Keratinocyte (primary cell): ENCODE measurements around the gene RASGRP3. TPM values are rescaled to one million over a fixed set of nuclear protein-coding genes. Genes with fewer than 3 reads are reported as not detected.

ENCODE experiments used
- DNase-seq: peaks from one replicate; pipeline ENCODE4 v3.0.0-alpha.2; 2011; ENCODE audit warnings: low read depth, missing footprints, low spot score
- FAIRE-seq: peaks from 2 replicates; lab custom pipeline; 2011; peaks lifted over from hg19 to GRCh38; lab: Jason Lieb, UNC
- H2AFZ ChIP-seq: 2 replicates; pipeline ENCODE4 v1.6.0; 2012; ENCODE audit warnings: low read length, control low read depth, inconsistent platforms; ENCODE audit not compliant: control insufficient read depth
- H3K27ac ChIP-seq: 2 replicates; pipeline ENCODE4 v1.5.1; 2011; ENCODE audit warnings: low read length; ENCODE audit not compliant: control insufficient read depth, insufficient read depth
- H3K27me3 ChIP-seq: 3 replicates; pipeline ENCODE4 v1.6.0; 2011; ENCODE audit warnings: low read length; ENCODE audit not compliant: control insufficient read depth, insufficient read depth; ENCODE audit errors: extremely low read depth
- H3K36me3 ChIP-seq, 2 experiments: 2 replicates in 1 of 2; 3 replicates in 1 of 2; pipeline ENCODE4 v1.5.1; 2011; ENCODE audit warnings: low read length in 2 of 2, mild to moderate bottlenecking in 1 of 2; ENCODE audit not compliant: control insufficient read depth in 2 of 2, insufficient read depth in 2 of 2; ENCODE audit errors: extremely low read depth in 1 of 2
- H3K4me1 ChIP-seq: 3 replicates; pipeline ENCODE4 v1.5.1; 2011; ENCODE audit warnings: low read length; ENCODE audit not compliant: control insufficient read depth, insufficient read depth; ENCODE audit errors: extremely low read depth
- H3K4me2 ChIP-seq: 3 replicates; pipeline ENCODE4 v1.6.0; 2011; ENCODE audit warnings: low read depth, low read length; ENCODE audit not compliant: control insufficient read depth, insufficient read depth; ENCODE audit errors: extremely low read depth
- H3K4me3 ChIP-seq, 3 experiments: fragments of 200-600 bp in 1 of 3; sonication (generic) in 1 of 3; 2 replicates in 2 of 3; 3 replicates in 1 of 3; pipeline ENCODE4 v1.5.1; 2011 to 2016; ENCODE audit warnings: low read length in 3 of 3, mild to moderate bottlenecking in 3 of 3, control low read depth in 2 of 3, inconsistent platforms in 1 of 3, low read depth in 1 of 3, mixed read lengths in 1 of 3, mixed run types in 1 of 3, moderate library complexity in 1 of 3; ENCODE audit not compliant: control insufficient read depth in 2 of 3, insufficient read depth in 2 of 3; ENCODE audit errors: extremely low read depth in 1 of 3
- H3K79me2 ChIP-seq: 2 replicates; pipeline ENCODE4 v1.6.0; 2012; ENCODE audit warnings: low read length; ENCODE audit not compliant: control insufficient read depth, insufficient read depth
- H3K9ac ChIP-seq: 3 replicates; pipeline ENCODE4 v1.6.0; 2011; ENCODE audit warnings: low read length; ENCODE audit not compliant: control insufficient read depth, insufficient read depth; ENCODE audit errors: extremely low read depth
- H3K9me1 ChIP-seq: 3 replicates; pipeline ENCODE4 v1.6.0; 2011; ENCODE audit warnings: low read length; ENCODE audit not compliant: control insufficient read depth, insufficient read depth; ENCODE audit errors: extremely low read depth
- H3K9me3 ChIP-seq: 2 replicates; pipeline ENCODE4 v1.5.1; 2012; ENCODE audit warnings: low read depth, low read length; ENCODE audit not compliant: control insufficient read depth
- H4K20me1 ChIP-seq: 3 replicates; pipeline ENCODE4 v1.6.0; 2011; ENCODE audit warnings: low read length; ENCODE audit not compliant: control insufficient read depth, insufficient read depth; ENCODE audit errors: extremely low read depth
- EZH2 ChIP-seq: IDR thresholded peaks from one replicate; pipeline ENCODE4 v1.6.1; 2012; ENCODE audit warnings: inconsistent platforms, mild to moderate bottlenecking, low read length, moderate library complexity
- dilution Hi-C: fragments of 300-500 bp; cut with MboI; formaldehyde crosslinking; loops from one replicate; pipeline ENCODE4 v1.7.0; 2020; ENCODE audit warnings: low sequenced_read_pairs; ENCODE audit not compliant: extremely low pct_ligation_motif_present
- polyA plus RNA-seq, 5 experiments: library from polyadenylated mRNA; depleted of rRNA in 3 of 5; stranded (reverse) in 3 of 5; stranded (forward) in 1 of 5; unstranded in 1 of 5; fragments of >200 nt; gene quantifications; 1 replicate in 1 of 5; 2 replicates in 3 of 5; 3 replicates in 1 of 5; pipeline versions ENCODE4 v1.2.1 to v1.2.3, GENCODE V29; 2011 to 2012; ENCODE audit warnings: missing spikeins in 2 of 5, low read depth in 1 of 5, low replicate concordance in 1 of 5
- TF ChIP-seq, protein P1 (sequence below), 3 experiments: IDR thresholded peaks in 1 of 3; conservative IDR thresholded peaks in 1 of 3; optimal IDR thresholded peaks in 1 of 3; 2 replicates in 2 of 3; 3 replicates in 1 of 3; pipeline versions ENCODE3 to v1.5.1; 2011; ENCODE audit warnings: low read length in 3 of 3, mild to moderate bottlenecking in 3 of 3, moderate library complexity in 2 of 3, control low read depth in 1 of 3, inconsistent platforms in 1 of 3; ENCODE audit not compliant: insufficient read depth in 2 of 3; ENCODE audit errors: extremely low read depth in 1 of 3

The RASGRP3 gene
- polyA plus RNA-seq, 1 donor (not counting 4 experiments of a cell fraction or from before 2014, with no cell fraction given), result 0.56 TPM

DNA sequence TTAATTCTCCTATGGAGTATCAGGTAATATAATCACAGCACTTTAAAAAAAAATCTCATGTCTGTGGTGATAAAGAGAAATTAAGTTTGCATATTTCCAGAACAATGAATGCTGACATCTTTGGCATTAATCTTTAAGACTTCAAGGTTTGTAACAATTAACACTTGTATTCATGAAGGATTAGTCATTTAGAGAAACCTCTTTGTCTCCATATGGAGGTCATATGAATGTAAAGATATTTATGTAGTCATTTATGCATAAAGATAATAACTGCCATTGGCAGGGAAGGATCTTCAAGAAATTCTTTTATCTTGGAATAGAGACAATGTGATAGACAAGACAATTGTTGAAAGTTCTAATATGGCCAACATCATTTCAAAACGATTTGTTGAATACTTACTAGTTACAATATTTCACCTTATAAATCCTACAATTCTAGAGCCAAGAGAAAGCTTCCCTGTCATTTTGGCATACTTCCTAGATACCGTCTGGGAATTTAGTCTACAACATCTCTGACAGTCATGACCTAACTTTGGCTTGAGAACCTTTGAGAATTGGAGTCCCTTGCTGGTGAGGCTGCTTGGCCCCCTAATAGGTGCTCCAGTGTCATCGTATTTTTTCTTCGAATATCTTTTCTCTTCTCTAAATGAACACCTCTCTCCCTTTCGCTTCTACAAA, 33.6 kb downstream of the RASGRP3 start:
- TF ChIP-seq EZH2, result no peak
- TF ChIP-seq, protein P1, sequence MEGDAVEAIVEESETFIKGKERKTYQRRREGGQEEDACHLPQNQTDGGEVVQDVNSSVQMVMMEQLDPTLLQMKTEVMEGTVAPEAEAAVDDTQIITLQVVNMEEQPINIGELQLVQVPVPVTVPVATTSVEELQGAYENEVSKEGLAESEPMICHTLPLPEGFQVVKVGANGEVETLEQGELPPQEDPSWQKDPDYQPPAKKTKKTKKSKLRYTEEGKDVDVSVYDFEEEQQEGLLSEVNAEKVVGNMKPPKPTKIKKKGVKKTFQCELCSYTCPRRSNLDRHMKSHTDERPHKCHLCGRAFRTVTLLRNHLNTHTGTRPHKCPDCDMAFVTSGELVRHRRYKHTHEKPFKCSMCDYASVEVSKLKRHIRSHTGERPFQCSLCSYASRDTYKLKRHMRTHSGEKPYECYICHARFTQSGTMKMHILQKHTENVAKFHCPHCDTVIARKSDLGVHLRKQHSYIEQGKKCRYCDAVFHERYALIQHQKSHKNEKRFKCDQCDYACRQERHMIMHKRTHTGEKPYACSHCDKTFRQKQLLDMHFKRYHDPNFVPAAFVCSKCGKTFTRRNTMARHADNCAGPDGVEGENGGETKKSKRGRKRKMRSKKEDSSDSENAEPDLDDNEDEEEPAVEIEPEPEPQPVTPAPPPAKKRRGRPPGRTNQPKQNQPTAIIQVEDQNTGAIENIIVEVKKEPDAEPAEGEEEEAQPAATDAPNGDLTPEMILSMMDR (optimal IDR thresholded peaks at IDR 0.05 in 1 of 3, IDR thresholded peaks at IDR 0.05 in 1 of 3, conservative IDR thresholded peaks at IDR 0.05 in 1 of 3; ENCODE audit: extremely low read depth in 1 of 3, insufficient read depth in 2 of 3, low read length in 3 of 3), result no peak
- no peaks in the 10 kb centered on the region for H3K27me3 ChIP-seq
- H3K79me2 ChIP-seq, result no peaks in the 10 kb centered on the region
- no peak overlapping the region for H3K4me2 ChIP-seq
- H3K4me1 ChIP-seq, result no peaks in the 10 kb centered on the region
- no peak overlapping the region for H3K4me3 ChIP-seq
- no peaks in the 10 kb centered on the region for H4K20me1 ChIP-seq
- H3K36me3 ChIP-seq, result no peaks in the 10 kb centered on the region
- H3K9ac ChIP-seq, result no peak overlapping the region
- no peak overlapping the region for H3K27ac ChIP-seq
- FAIRE-seq (no peak), DNase-seq (no peak)
- H3K9me1 ChIP-seq, result no peaks in the 10 kb centered on the region
- H2AFZ ChIP-seq, result no peak overlapping the region
- dilution Hi-C loops, result no loop called here
- no peaks in the 10 kb centered on the region for H3K9me3 ChIP-seq

DNA sequence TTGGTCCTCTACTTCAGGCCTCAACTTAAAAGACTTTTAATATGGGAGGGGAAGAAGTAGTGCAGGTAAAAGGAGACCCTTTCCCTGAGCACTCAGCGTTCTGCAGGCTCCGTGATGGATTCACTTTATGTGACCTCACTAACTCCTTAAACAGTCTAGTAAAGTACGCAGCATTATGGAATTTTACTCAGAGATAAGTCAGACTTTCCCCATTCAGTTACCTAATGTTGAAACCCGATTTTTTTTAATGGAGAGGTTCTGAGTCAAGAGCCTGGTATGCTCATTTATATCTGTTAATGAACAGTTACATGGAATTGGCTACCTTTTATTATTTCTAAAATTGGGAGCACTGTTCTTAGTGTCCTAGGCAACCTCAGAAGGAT, 34.1 kb downstream of the RASGRP3 start:
- H3K4me2 ChIP-seq, result no peak overlapping the region
- H3K9ac ChIP-seq, result no peak overlapping the region
- TF ChIP-seq EZH2, result no peak
- TF ChIP-seq, protein P1 (optimal IDR thresholded peaks at IDR 0.05 in 1 of 3, IDR thresholded peaks at IDR 0.05 in 1 of 3, conservative IDR thresholded peaks at IDR 0.05 in 1 of 3; ENCODE audit: extremely low read depth in 1 of 3, insufficient read depth in 2 of 3, low read length in 3 of 3), result no peak
- H3K9me1 ChIP-seq, result no peaks in the 10 kb centered on the region
- H3K9me3 ChIP-seq, result no peaks in the 10 kb centered on the region
- DNase-seq (no peak), FAIRE-seq (no peak)
- H3K27ac ChIP-seq, result no peak overlapping the region
- no peaks in the 10 kb centered on the region for H3K79me2 ChIP-seq
- no peak overlapping the region for H3K4me3 ChIP-seq
- H2AFZ ChIP-seq, result no peak overlapping the region
- no peaks in the 10 kb centered on the region for H4K20me1 ChIP-seq
- H3K4me1 ChIP-seq, result no peaks in the 10 kb centered on the region
- dilution Hi-C loops, result no loop called here
- H3K36me3 ChIP-seq, result no peaks in the 10 kb centered on the region
- no peaks in the 10 kb centered on the region for H3K27me3 ChIP-seq
